ENCODE measurements around the gene TRAIP. TPM values are rescaled to one million over a fixed set of nuclear protein-coding genes. Genes with fewer than 3 reads are reported as not detected.
"Not testable (repeated sequence)": the region's sequence is repeated elsewhere in the genome, so short reads cannot be mapped to it uniquely, and the experiment has no call there.

The TRAIP gene
- total RNA-seq, 4 donors from 2014 or later = 2.1 to 8.3 (median 4.7) TPM

DNA sequence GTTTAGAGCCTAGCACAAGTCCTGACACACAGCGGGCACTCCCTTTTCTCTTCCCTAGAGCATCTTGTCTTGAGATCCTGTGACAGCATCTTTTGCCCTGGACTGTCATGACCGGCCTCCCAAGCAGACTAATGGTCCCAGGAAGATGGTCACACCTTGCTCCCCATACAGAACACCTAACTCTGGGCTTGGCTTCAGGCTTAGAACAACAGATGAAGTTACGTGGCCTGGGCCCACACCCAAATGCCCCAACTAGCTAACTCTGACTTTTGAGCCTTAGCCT, 69.2 kb downstream of the TRAIP start:
- H3K27me3 ChIP-seq = no peaks in the 10 kb centered on the region
- TF ChIP-seq CTCF (IDR thresholded peaks at IDR 0.05) (no peak), POLR2A (IDR thresholded peaks at IDR 0.05) (no peak)
- H3K36me3 ChIP-seq = peaks cover 0 to 3% (median 0%) of the 10 kb centered on the region in 3 donors
- no peaks in the 10 kb centered on the region for H3K9me3 ChIP-seq
- peak overlapping the region; percentile 62 to 96 (median 91) for H3K4me3 ChIP-seq
- H3K27ac ChIP-seq = peak overlapping the region; percentile 92 to 96 (median 94)
- H3K4me1 ChIP-seq = peaks cover 3 to 29% (median 7%) of the 10 kb centered on the region in 4 donors
- DNase-seq = no peak

DNA sequence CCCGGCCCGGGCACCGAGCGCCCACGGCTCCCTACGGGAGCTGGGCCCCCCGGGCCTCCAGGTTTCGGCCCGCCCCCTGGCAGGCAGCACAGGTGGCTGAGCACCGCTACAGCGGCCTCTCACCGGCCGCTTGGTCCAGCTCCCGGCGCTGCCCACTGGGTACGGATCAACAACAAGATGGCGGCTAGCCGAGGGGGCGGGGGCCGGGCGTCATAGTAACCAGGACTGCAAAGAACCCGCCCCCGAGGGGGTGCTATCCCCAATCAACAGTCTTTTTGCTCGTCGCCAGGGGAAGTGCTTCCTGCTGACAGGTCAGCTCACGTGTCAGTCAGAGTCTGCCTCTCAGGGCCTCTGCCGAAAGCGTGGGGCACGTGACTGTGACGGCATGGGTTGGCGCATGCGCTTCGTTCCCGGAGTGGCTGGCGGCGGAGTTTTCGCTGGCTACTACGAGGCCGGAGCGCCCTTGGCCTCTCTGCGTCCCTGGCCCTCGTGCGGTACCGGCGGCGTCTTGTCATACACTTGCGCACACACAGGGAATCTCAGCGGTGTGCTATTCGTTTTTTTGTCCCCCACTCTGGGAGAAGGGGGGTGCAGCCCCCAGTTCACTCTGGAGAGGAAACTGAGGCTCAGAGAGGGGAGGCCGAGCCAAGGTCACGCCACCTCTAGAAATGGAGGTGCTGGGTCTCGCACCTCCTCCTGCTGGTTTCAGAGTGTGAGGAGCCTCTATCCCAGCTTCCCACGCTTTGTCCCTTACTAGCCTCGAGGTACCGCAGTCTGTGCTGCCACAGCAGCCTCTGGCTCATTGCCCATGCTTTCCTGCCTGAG, 69.8 kb downstream of the TRAIP start, which contains the start of gene IP6K1:
Gene IP6K1, minus strand, starts transcription at position 186 of the 825 bp plus-strand sequence. CDS start 38,502 bp downstream, outside the sequence.
- Histone ChIP-seq H3K36me3 (peaks cover 0 to 7% (median 0%) of the 10 kb centered on the region in 3 donors), H3K9me3 (no peaks in the 10 kb centered on the region), H3K27me3 (no peaks in the 10 kb centered on the region), H3K27ac (peak within 1 kb of the TSS; percentile 92 to 96 (median 94)), H3K4me3 (peak within 1 kb of the TSS; percentile 62 to 96 (median 91)), H3K4me1 (peaks cover 3 to 32% (median 7%) of the 10 kb centered on the region in 4 donors)
- peak; percentile 68 to 69 for TF ChIP-seq POLR2A (IDR thresholded peaks at IDR 0.05)
- peak in 2 of 6 experiments; percentile 1 to 12 for TF ChIP-seq CTCF (IDR thresholded peaks at IDR 0.05)
- DNase-seq = peak; percentile 100

DNA sequence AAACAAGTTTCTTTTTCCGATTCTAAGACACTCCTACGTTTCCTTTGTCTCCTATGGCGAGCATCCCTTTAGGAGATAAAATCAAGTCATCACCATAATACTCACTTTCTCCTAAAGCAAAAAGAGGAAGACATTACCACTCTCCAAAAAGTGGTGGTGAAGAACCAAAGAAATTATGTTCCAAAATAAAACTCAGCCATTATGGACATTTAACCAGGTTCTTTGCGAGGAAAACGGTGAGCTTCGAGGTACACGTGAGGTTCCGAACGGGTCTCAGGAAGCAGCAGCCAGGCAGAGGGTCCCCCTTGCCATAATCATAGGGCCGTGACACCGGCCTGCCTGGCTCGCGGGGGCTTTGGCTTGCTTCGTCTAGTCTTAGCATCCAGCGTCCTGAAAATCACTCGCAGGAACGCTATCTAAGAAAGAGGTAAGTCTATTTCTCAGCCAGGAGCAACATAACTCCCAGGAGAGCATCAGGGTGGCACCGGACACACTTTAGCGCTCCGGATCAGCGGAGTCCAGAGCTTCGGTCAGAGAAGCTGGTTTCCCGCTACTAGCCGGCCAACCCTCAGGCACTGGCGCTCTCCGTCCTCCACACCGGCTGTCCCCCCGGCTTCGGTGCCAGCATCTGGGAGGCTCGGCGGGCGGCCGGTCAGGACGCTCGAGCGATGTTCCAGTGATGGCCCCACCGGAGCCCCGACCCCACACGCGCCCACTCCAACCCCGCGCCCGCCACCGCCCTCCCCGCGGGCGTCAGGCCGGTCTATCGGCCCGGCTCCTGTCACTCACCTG, 70.6 kb downstream of the TRAIP start:
- TF ChIP-seq POLR2A (IDR thresholded peaks at IDR 0.05) = no peak
- no peak for TF ChIP-seq CTCF (IDR thresholded peaks at IDR 0.05)
- peaks cover 0 to 14% (median 0%) of the 10 kb centered on the region in 3 donors for H3K36me3 ChIP-seq
- peak overlapping the region; percentile 92 to 96 (median 94) for H3K27ac ChIP-seq
- peaks cover 3 to 40% (median 7%) of the 10 kb centered on the region in 4 donors for H3K4me1 ChIP-seq
- no peaks in the 10 kb centered on the region for H3K27me3 ChIP-seq
- H3K9me3 ChIP-seq = no peaks in the 10 kb centered on the region
- peak overlapping the region; percentile 62 to 96 (median 91) for H3K4me3 ChIP-seq
- peak in 2 of 3 donors; percentile 39 to 55 for DNase-seq

- not testable (repeated sequence) for H3K27ac ChIP-seq, DNase-seq, H3K9me3 ChIP-seq, H3K4me3 ChIP-seq, H3K27me3 ChIP-seq
- peaks cover 3 to 46% (median 6%) of the 10 kb centered on the region in 4 donors for H3K4me1 ChIP-seq
- peaks cover 0 to 21% (median 0%) of the 10 kb centered on the region in 3 donors for H3K36me3 ChIP-seq
These were observed 74.1 kb downstream of the TRAIP start for GRCh38 chr3:49782277-49782676.

- peaks cover 0 to 40% (median 0%) of the 10 kb centered on the region in 4 donors for H3K4me1 ChIP-seq
- no peak overlapping the region for H3K4me3 ChIP-seq
- no peaks in the 10 kb centered on the region for H3K9me3 ChIP-seq
- DNase-seq = peak in 1 of 3 donors; percentile 23
- TF ChIP-seq POLR2A (IDR thresholded peaks at IDR 0.05) = no peak
- no peak for TF ChIP-seq CTCF (IDR thresholded peaks at IDR 0.05)
- no peaks in the 10 kb centered on the region for H3K27me3 ChIP-seq
- no peak overlapping the region for H3K27ac ChIP-seq
- peaks cover 0 to 28% (median 0%) of the 10 kb centered on the region in 3 donors for H3K36me3 ChIP-seq
These were observed 74.8 kb downstream of the TRAIP start for GRCh38 chr3:49781415-49782199.

GRCh38 chr3:49780975-49781365, 75.4 kb downstream of the TRAIP start:
- Histone ChIP-seq H3K36me3 (peaks cover 0 to 33% (median 0%) of the 10 kb centered on the region in 3 donors), H3K4me1 (peaks cover 0 to 40% (median 0%) of the 10 kb centered on the region in 4 donors)
- H3K4me3 ChIP-seq, H3K9me3 ChIP-seq, H3K27ac ChIP-seq, H3K27me3 ChIP-seq: not testable (repeated sequence)
- DNase-seq = peak in 1 of 3 donors; percentile 22

Data from Peyer's patch (tissue), 4 donors.